Retinal pigment epithelial cell (primary cell): Measurements from ENCODE around the gene POLDIP2.
A peak's percentile ranks its signal among the peaks of the same experiment; 100 is the strongest.

Experiments used
- DNase-seq: peaks from one replicate; pipeline ENCODE4 v3.0.0-alpha.2; 2010; ENCODE audit warnings: low read depth
- H3K4me3 ChIP-seq: 2 replicates; pipeline ENCODE4 v1.5.1; 2011; ENCODE audit warnings: mild to moderate bottlenecking, low read length, control low read depth, moderate library complexity
- TF ChIP-seq, protein P1 (sequence below): conservative IDR thresholded peaks from 2 replicates; pipeline ENCODE4 v1.5.1; 2011; ENCODE audit warnings: low read depth, low read length, control low read depth, inconsistent platforms

Gene POLDIP2

GRCh38 chr17:28335201-28335958, 21.9 kb downstream of the POLDIP2 start, which contains the start of the genes IFT20 and TNFAIP1:
Gene IFT20 (minus strand): TSS chr17:28335472. CDS start chr17:28331985, 3,487 bp downstream.
Gene TNFAIP1 (plus strand): TSS chr17:28335761. CDS start chr17:28339522, 3,761 bp downstream.
- TF ChIP-seq, protein P1, sequence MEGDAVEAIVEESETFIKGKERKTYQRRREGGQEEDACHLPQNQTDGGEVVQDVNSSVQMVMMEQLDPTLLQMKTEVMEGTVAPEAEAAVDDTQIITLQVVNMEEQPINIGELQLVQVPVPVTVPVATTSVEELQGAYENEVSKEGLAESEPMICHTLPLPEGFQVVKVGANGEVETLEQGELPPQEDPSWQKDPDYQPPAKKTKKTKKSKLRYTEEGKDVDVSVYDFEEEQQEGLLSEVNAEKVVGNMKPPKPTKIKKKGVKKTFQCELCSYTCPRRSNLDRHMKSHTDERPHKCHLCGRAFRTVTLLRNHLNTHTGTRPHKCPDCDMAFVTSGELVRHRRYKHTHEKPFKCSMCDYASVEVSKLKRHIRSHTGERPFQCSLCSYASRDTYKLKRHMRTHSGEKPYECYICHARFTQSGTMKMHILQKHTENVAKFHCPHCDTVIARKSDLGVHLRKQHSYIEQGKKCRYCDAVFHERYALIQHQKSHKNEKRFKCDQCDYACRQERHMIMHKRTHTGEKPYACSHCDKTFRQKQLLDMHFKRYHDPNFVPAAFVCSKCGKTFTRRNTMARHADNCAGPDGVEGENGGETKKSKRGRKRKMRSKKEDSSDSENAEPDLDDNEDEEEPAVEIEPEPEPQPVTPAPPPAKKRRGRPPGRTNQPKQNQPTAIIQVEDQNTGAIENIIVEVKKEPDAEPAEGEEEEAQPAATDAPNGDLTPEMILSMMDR = no peak
- peak within 1 kb of the TSS; percentile 98 for H3K4me3 ChIP-seq
- DNase-seq = peak; percentile 100

- peak overlapping the region; percentile 98 for H3K4me3 ChIP-seq
- peak; percentile 45 for DNase-seq
- TF ChIP-seq, protein P1 = no peak
Observed at GRCh38 chr17:28334666-28335200, 22.6 kb downstream of the POLDIP2 start.

DNA sequence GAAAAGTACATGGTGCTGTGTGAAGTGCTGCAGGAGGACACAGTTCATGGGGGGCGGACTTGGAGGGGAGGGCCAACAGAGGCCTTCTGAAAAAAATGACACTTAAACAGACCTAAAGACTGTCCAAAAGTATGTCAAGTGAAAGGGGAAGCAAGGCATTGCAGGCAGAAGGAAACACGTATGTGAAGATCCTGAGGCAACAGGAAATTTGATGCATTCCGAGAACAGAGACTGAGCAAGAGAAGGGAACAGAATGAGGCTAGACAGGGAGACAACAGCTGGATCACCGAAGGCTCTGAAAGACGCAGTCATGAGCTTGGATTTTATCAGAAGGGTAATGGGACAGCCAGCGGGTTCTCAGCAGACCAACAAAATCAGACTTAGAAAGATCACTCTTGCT, 23.2 kb downstream of the POLDIP2 start:
- TF ChIP-seq, protein P1 = no peak
- no peak for DNase-seq
- peak overlapping the region; percentile 98 for H3K4me3 ChIP-seq

DNA sequence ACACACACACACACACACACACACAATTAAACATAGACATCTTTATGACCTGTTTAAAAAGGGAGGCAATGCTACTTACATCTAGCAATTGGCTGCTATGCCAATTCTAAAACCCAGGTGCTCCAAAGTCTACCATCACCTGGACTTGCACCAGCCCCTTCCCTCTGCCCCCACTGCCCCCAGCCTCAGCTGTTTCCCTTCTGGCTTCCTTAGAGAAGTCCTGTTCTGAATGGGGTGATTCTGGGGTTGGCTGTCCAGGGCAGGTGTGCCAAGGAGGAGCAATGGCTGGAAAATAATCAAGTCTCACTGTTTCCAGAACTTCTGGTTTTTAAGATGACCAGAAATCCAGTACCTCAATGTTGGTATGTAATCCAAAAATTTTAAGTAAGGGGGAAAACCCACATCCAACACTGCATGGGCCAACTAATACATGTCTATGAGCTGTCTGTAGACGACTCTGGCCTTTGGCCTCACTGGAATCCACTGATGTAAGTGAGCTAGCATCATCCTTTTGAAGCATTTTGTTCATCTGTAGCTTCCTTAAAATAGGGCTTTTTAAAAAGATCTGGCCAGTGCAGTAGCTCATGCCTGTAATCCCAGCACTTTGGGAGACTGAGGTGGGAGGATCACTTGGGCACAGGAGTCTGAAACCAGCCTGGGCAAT, 24.1 kb downstream of the POLDIP2 start:
- no peak for DNase-seq
- TF ChIP-seq, protein P1 = no peak
- H3K4me3 ChIP-seq = no peak overlapping the region

- TF ChIP-seq, protein P1 = no peak
- no peak overlapping the region for H3K4me3 ChIP-seq
- no peak for DNase-seq
Observed at GRCh38 chr17:28331891-28332420, 25.4 kb downstream of the POLDIP2 start.

DNA sequence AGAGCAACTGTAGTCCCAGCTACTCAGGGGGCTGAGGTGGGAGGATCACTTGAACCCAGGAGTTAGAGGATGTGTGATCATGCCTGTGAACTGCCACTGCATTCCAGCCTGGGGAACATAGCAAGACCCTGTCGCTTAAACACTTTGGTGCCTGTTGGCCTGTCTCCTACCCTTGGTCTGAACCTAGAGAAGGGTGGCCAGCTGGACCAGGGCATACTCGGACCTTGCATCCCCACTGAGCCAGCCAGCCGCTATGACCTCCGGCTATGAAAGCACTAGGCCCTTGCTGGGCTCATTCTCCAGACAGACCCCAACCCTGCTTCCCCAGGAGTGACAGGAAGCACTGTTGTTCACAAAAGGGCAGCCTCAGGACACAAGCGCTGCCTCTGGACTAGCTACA, 26.7 kb downstream of the POLDIP2 start:
- no peak for DNase-seq
- no peak overlapping the region for H3K4me3 ChIP-seq
- TF ChIP-seq, protein P1 = no peak
